Muscle of back (tissue), 11 donors: ENCODE data around the gene MED29. TPM values are rescaled to one million over a fixed set of nuclear protein-coding genes. Genes with fewer than 3 reads are reported as not detected.
A peak's percentile ranks its signal among the peaks of the same experiment; 100 is the strongest.
"Not testable (repeated sequence)": the region's sequence is repeated elsewhere in the genome, so short reads cannot be mapped to it uniquely, and the experiment has no call there.

Experiments used
- DNase-seq, 3 donors: peaks; one replicate each; pipeline versions ENCODE4 v3.0.0 to v3.0.0-alpha.2; 2013
- polyA plus RNA-seq, 10 donors: library from polyadenylated mRNA; unstranded; fragments of 120-200 nt; gene quantifications; one replicate each; pipeline ENCODE4 v1.2.1, GENCODE V29; 2013; ENCODE audit not compliant: insufficient read length in 10 of 10

The MED29 gene
- polyA plus RNA-seq, 10 donors, result 18.9 to 27.5 (median 24.9) TPM

- no peak for DNase-seq
Measured at GRCh38 chr19:39365531-39365930, 25.6 kb upstream of the MED29 start.

GRCh38 chr19:39369200-39369599 lies 22.0 kb upstream of the MED29 start:
- no peak for DNase-seq

DNA sequence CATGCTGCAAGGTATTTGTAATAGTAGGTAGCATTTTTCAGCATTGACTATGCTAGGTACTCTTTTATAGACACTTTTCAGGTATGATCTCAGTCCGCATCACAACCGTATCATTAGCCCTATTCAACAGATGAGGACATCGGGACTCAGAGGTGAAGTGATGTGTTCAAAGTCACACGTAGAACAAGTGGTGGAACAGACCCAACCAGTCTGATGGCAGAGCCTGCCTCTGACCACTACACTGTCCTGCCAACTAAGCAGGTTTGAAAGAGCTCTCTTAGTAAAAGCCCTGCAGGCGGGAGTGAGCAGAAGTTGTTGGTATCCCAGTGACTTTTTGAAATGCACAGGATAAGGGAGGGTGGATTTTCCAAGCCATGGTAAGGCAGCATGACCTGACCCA lies 20.4 kb upstream of the MED29 start:
- DNase-seq, result no peak

DNA sequence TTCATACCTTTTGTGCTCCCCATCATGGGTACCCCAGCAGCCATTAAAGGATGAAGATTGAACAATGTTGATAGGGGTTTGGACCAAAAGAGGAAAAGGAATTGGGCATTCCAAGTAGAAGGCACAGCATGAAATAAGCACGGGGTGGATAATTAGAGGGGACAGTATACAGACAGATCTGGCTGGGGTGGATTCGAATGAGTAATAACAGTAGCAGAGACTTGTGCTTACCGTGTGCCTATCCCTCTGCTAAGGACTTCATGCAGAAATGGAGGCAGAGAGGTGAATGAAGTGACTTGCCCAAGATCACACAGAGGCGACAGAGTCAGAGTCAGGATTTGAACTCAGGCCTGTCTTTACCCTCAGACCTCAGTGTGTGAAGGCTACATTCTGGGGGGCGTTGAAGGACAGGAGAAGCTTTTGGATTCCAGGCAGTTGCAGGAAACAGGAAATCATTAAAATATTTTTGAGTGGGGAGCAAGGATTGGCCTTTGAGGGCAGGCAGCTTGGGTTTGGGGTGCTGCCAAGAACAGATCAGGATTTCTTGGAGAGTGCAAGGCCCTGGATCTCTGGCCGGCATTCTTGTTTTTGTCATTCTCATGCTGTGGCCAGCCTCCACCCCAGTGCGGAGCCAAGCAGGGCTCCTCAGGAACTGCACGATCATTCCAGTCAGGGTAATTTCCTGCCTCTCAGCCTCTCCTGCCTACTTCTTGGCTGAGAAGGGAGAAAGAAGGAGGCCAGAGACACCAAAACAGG lies 19.0 kb upstream of the MED29 start:
- DNase-seq, result peak; percentile 90 to 94 (median 91)

GRCh38 chr19:39372941-39373340 lies 18.2 kb upstream of the MED29 start:
- no peak for DNase-seq

DNA sequence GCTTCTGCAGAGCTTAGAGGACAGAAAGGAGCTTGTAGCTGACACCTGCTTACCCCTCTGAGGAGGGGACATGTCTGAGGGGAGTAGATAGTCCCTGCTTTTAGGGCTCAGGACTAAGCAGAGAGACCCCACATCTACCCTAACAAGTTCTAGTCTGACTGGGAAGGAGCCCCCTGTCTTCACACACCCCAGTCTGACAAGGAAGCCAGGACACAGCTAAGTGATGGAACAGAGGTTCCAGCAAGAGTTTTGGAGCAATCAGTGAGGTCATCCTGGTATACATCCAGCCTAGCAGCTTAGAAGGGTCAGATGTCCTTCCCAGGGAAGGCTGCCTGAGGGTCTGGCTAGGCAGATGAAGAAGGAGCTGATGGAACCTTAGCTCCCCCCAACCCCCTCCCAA lies 15.2 kb upstream of the MED29 start:
- no peak for DNase-seq

- no peak for DNase-seq
Measured at GRCh38 chr19:39377373-39378362, 13.5 kb upstream of the MED29 start.

DNA sequence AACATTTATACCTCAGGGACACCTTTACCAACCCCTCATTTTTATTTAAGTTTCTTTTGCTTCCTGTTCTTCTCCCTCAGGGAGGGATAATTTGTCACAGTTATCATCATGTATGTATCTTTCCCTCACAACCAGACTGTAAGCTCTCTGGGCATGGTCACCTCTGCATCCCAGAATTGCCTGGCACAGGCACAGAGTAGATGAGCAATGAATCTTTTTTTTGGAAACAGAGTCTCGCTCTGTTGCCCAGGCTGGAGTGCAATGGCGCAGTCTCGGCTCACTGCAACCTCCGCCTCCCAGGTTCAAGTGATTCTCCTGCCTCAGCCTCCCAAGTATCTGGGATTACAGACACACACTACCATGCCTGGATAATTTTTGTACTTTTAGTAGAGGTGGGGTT lies 11.8 kb upstream of the MED29 start:
- DNase-seq, result not testable (repeated sequence)

GRCh38 chr19:39379865-39380396 lies 11.2 kb upstream of the MED29 start:
- peak in 1 of 3 donors; percentile 69 for DNase-seq

DNA sequence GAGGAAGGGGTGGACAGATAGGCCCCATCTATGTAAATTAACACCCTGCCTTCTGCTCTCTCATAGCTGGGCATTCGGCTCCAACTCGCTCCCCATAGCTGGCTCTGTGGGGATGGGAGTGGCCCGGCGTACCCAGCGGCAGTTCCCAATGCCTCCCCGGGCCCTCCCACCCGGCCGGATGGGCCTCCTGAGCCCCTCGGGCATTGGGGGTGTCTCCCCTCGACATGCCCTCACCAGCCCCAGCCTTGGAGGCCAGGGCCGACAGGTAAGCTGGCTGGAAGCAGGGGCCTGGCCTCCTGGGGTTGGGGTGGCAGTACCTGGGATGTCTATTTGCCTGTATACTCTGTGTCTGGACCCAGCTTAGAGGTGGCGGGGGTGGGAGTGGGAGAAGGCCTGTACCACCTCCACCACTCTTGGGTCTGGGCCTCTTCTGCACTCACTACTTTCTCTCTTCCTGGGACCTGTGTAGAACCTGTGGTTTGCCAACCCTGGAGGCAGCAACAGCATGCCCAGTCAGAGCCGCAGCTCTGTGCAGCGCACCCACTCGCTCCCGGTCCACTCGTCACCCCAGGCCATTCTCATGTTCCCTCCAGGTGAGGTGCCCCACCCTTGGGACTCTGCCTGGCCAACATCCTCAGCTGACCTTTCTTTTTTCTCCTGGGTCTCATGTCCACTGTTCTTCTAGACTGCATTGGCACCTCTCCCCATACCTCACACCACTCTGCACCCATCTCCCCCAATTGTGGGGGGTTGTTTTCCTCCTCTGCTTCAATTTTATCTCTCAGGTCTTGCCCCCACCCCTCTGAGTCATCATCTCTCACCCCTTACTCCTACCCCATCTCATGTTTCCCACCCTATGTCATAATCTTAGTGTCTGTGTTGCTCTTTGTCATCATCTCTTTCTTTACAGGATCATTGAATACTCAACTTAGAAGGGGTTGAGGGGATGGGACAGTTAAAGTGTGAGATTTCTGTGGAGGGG lies 10.4 kb upstream of the MED29 start:
- no peak for DNase-seq

DNA sequence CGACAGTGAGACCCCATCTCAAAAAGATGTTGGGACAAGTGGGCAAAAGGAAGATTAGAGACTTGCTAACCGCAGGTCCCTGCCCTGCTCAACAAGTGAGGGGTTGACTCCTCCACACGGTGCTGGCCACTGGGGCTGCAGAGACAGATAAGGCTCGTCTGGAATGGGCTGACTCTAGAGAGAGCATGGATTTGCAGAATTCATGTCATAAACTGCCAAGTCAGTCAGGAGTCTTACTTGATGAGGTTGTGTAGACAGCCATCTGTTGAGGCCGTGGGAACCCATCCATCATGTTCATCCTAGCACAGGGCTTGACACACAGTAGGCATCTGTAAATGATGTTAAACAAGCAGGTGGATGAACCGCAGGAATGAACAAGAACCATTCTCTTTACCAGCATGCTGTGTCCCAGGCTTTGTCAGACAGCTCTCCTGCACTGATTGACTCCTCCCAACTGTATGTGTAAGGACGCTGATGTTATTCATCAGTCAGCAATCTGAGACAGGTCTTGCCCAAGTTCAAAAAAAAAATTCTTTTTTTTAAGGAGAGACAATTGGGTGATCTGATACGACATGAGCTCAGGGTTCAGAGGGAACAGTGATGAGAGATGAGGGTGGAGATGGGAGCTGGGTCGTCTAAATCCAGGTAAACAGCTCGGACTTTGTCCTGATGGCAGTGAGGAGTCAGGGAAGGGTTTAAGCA lies 9.1 kb upstream of the MED29 start:
- DNase-seq, result no peak

DNA sequence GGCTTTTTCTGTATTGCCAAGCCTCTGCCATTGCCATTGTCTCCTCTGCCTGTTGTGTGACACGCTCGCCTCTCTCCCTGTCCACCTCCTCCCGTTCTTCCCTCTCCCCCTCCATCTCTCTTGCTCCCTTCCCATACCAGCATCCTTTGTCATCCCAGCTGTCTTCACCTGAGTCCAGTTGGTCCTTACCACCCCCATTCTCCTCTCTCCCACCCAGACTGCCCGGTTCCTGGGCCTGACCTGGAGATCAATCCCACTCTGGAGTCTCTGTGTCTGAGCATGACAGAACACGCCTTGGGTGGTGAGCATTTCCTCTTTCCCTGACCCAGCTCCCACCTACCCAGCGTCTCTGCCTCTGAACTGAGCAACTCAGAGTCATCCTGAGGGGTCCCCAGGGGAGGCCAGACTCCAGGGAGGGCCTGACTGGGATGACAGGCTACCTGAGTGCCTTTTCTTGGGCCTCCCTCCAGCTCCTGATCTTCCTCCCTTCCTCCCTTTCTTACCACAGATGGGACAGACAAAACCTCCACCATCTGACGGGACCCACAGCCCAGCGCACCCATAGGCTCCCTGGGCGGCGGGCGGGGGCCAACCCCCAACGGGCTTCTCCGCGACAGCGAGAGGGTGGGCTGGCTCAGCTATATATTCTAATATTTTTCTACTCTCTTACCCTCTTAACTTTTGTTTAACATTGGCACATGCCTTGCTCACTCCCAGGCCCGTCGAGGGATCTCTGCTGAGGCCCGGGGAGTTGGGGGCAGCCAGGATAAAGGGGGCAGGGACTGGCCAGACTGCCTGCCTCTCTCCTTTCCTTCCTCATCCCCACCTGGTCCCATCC lies 8.0 kb upstream of the MED29 start:
- DNase-seq, result no peak

DNA sequence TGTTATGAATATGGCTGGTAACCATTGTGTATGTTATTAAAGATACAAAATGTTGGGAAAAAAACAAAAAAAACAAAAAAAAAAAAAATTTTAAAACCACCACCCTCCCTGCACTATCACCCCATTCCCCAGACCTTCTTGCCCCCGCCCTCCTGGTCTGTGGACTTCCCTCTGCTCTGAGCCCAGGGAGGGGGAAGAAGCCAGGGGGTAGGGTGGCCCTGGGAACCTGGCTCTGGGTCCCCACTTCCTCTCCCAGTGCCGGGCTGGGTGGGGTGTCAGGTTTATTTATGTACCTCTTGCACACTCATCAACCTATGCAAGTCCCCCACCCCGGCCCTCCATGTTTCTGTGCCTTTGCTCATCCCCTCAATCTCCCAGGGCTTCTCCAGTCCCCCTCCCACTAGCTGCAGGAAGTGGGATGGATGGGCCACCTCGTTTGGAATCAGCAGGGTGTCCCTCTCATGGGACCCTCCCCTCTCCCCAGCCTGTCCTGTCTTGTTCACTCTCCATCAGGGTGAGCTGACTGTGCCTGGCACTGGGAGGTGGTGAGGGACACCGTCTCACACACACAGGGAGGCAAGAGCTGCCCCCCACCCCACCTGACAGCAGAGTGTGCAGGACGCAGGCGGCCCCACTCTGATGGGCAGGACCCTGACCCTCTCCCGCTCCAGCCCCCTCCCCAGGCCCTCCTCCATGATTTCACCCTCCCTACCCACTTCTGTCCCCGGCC lies 6.2 kb upstream of the MED29 start:
- DNase-seq, result no peak

- no peak for DNase-seq
Measured at GRCh38 chr19:39385629-39386411, 5.4 kb upstream of the MED29 start.

GRCh38 chr19:39386557-39386956 lies 4.6 kb upstream of the MED29 start:
- DNase-seq, result no peak

DNA sequence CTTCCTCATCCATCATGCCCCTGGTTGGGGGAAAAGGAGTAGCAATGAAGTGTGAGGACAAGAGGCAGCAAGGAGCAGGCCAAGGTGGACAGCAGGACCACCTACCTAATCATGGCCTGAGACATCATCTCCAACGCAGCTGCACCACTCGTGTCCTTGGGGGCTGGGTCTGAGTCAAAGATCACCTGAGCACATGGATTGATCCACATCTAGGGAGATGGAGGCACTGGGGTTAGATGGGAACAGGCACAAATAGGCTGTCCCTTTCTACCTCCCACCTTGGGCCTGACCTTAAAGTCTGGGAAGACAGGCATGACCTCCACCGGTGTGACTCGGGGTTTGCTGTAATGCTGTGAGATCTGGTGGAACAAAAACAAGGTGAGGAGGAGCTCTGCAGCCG lies 2.5 kb upstream of the MED29 start:
- DNase-seq, result no peak

DNA sequence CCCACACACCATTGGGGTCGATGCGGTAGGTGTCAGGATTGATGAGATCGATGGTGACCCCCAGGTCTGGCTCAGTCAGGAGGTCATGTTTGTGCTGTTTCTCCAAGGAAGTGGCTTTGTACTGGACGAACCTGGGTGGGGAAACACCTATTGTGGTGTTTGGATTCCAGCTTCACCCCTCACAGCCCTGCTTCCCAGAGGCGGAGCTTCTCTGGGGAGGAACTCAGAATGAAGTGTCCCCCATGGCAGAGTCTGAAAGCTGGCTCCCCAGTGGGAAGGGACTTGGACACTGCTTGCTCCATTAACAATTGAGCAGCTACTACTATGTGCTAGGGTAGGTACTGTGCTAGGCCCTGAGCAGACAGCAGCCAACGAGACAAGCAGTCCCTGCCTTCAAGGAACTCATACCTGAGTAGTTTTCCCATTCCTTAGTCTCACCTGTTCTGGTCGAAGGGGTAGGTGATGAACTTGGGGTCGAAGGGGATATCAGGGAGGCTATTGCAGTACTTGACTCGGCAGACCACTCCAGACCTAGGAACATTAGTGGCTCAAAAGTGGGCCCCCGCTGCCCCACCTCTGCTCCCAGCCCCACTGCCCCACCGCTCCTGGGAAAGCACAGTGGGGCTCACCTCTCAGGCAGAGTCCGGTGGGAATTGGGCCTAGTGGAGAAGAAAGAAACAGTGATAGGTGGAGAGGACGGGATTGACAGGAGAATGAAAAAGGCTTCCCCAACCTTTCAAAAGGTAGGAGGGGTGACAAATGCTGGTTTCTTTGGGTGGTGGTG lies 1.4 kb upstream of the MED29 start:
- no peak for DNase-seq

DNA sequence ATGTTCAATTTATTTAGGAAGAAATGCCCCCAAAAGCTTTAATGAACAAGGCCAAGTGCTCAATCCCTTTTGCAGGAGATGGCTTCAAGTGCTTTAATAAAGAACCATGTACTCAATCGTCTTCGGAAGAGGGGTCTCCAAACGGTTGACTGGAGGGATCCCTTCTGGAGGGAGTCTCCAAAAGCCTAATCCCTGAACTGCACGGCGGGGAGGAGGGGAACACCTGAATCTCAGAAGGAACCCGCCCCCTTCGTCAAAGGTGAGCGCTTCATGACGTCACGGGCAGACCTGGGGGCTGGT lies 777 bp upstream of the MED29 start:
- no peak for DNase-seq
